ENCODE data around the gene ITLN2. TPM values are rescaled to one million over a fixed set of nuclear protein-coding genes. Genes with fewer than 3 reads are reported as not detected.
"Not testable (repeated sequence)": the region's sequence is repeated elsewhere in the genome, so short reads cannot be mapped to it uniquely, and the experiment has no call there.

The ITLN2 gene
- total and polyA plus RNA-seq, 2 experiments from 2014 or later = 8.0 to 12.8 TPM

DNA sequence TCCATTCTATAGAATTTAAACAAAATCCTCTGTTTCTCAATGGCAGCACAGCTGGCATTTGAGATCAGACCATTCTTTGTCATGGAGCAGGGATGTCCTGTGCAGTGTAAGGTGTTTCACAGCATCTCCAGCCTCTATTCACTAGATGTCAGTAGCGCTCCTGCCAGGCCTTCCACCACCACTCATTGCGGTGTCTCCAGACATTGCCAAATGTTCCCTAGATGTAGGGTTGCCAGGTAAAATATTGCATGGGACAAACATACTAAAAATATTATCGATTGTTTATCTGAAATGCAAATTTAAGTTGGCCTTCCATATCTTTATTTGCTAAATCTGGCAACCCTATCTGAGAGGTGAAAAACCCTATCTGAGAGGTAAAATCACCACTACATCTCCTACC is 11.7 kb downstream of the ITLN2 start:
- no peak overlapping the region for H3K27ac ChIP-seq (ENCODE audit: low read depth)
- no peaks in the 10 kb centered on the region for H3F3A ChIP-seq (replicated peaks; ENCODE audit: low read depth)
- H2AFZ ChIP-seq = no peak overlapping the region
- no peaks in the 10 kb centered on the region for H3K27me3 ChIP-seq (ENCODE audit: insufficient read depth)
- H3K9me3 Mint-ChIP-seq = peaks cover 17% of the 10 kb centered on the region; the same call in 2 of the 3 replicates
- no peaks in the 10 kb centered on the region for H3K79me2 ChIP-seq (replicated peaks; ENCODE audit: insufficient read depth)
- peaks cover 10% of the 10 kb centered on the region; the same call in 2 of the 3 replicates for H3K36me3 Mint-ChIP-seq (ENCODE audit: low read depth)
- H3K4me3 Mint-ChIP-seq = no peak overlapping the region
- no peaks in the 10 kb centered on the region for H3K4me1 ChIP-seq (ENCODE audit: insufficient read depth)
- no peaks in the 10 kb centered on the region for H3K9me2 ChIP-seq (ENCODE audit: insufficient read depth)
- TF ChIP-seq, protein P1, sequence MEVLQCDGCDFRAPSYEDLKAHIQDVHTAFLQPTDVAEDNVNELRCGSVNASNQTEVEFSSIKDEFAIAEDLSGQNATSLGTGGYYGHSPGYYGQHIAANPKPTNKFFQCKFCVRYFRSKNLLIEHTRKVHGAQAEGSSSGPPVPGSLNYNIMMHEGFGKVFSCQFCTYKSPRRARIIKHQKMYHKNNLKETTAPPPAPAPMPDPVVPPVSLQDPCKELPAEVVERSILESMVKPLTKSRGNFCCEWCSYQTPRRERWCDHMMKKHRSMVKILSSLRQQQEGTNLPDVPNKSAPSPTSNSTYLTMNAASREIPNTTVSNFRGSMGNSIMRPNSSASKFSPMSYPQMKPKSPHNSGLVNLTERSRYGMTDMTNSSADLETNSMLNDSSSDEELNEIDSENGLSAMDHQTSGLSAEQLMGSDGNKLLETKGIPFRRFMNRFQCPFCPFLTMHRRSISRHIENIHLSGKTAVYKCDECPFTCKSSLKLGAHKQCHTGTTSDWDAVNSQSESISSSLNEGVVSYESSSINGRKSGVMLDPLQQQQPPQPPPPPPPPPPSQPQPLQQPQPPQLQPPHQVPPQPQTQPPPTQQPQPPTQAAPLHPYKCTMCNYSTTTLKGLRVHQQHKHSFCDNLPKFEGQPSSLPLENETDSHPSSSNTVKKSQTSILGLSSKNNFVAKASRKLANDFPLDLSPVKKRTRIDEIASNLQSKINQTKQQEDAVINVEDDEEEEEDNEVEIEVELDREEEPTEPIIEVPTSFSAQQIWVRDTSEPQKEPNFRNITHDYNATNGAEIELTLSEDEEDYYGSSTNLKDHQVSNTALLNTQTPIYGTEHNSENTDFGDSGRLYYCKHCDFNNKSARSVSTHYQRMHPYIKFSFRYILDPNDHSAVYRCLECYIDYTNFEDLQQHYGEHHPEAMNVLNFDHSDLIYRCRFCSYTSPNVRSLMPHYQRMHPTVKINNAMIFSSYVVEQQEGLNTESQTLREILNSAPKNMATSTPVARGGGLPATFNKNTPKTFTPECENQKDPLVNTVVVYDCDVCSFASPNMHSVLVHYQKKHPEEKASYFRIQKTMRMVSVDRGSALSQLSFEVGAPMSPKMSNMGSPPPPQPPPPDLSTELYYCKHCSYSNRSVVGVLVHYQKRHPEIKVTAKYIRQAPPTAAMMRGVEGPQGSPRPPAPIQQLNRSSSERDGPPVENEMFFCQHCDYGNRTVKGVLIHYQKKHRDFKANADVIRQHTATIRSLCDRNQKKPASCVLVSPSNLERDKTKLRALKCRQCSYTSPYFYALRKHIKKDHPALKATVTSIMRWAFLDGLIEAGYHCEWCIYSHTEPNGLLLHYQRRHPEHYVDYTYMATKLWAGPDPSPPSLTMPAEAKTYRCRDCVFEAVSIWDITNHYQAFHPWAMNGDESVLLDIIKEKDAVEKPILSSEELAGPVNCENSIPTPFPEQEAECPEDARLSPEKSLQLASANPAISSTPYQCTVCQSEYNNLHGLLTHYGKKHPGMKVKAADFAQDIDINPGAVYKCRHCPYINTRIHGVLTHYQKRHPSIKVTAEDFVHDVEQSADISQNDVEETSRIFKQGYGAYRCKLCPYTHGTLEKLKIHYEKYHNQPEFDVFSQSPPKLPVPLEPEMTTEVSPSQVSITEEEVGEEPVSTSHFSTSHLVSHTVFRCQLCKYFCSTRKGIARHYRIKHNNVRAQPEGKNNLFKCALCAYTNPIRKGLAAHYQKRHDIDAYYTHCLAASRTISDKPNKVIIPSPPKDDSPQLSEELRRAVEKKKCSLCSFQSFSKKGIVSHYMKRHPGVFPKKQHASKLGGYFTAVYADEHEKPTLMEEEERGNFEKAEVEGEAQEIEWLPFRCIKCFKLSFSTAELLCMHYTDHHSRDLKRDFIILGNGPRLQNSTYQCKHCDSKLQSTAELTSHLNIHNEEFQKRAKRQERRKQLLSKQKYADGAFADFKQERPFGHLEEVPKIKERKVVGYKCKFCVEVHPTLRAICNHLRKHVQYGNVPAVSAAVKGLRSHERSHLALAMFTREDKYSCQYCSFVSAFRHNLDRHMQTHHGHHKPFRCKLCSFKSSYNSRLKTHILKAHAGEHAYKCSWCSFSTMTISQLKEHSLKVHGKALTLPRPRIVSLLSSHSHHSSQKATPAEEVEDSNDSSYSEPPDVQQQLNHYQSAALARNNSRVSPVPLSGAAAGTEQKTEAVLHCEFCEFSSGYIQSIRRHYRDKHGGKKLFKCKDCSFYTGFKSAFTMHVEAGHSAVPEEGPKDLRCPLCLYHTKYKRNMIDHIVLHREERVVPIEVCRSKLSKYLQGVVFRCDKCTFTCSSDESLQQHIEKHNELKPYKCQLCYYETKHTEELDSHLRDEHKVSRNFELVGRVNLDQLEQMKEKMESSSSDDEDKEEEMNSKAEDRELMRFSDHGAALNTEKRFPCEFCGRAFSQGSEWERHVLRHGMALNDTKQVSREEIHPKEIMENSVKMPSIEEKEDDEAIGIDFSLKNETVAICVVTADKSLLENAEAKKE (CRISPR knock-in tag; IDR thresholded peaks at IDR 0.05) = 0 out of 2 replicates have a peak, but pooled peaks have one; percentile 2
- TF ChIP-seq, protein P2, sequence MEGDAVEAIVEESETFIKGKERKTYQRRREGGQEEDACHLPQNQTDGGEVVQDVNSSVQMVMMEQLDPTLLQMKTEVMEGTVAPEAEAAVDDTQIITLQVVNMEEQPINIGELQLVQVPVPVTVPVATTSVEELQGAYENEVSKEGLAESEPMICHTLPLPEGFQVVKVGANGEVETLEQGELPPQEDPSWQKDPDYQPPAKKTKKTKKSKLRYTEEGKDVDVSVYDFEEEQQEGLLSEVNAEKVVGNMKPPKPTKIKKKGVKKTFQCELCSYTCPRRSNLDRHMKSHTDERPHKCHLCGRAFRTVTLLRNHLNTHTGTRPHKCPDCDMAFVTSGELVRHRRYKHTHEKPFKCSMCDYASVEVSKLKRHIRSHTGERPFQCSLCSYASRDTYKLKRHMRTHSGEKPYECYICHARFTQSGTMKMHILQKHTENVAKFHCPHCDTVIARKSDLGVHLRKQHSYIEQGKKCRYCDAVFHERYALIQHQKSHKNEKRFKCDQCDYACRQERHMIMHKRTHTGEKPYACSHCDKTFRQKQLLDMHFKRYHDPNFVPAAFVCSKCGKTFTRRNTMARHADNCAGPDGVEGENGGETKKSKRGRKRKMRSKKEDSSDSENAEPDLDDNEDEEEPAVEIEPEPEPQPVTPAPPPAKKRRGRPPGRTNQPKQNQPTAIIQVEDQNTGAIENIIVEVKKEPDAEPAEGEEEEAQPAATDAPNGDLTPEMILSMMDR (conservative IDR thresholded peaks at IDR 0.05; ENCODE audit: low read depth in 2 of 2) = peak; percentile 47 to 83
- TF ChIP-seq EZH2 (IDR thresholded peaks at IDR 0.05; ENCODE audit: low read depth, unreplicated experiment) = no peak
- DNase-seq (ENCODE audit: low spot score) (peak; percentile 55), ATAC-seq (peak; percentile 91)
- H3K4me2 ChIP-seq = no peak overlapping the region
- no peak overlapping the region for H3K27ac Mint-ChIP-seq
- H3K36me3 ChIP-seq (ENCODE audit: insufficient read depth) = no peaks in the 10 kb centered on the region
- H4K20me1 ChIP-seq (replicated peaks; ENCODE audit: insufficient read depth) = no peaks in the 10 kb centered on the region
- no peak overlapping the region for H3K4me3 ChIP-seq
- peaks cover 1% of the 10 kb centered on the region for H3K27me3 Mint-ChIP-seq (ENCODE audit: insufficient read depth, low read depth, poor library complexity)
- H3K4me1 Mint-ChIP-seq = peaks cover 13% of the 10 kb centered on the region; the same call in 2 of the 3 replicates

DNA sequence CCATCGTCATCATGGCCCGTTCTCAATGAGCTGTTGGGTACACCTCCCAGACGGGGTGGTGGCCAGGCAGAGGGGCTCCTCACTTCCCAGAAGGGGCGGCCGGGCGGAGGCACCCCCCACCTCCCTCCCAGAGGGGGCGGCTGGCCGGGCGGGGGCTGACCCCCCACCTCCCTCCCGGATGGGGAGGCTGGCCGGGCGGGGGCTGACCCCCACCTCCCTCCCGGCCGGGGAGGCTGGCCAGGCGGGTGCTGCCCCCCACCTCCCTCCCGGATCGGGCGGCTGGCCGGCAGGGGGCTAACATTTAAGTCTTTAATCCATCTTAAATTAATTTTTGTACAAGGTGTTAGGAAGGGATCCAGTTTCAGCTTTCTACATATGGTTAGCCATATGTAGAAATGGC is 17.9 kb downstream of the ITLN2 start:
- peaks cover 38% of the 10 kb centered on the region for H3K9me3 Mint-ChIP-seq
- H3K4me3 Mint-ChIP-seq; H3K9me2 ChIP-seq (ENCODE audit: insufficient read depth); H3K4me3 ChIP-seq; H3K36me3 Mint-ChIP-seq (ENCODE audit: low read depth); H3K36me3 ChIP-seq (ENCODE audit: insufficient read depth); H3K4me1 Mint-ChIP-seq; H3K27ac ChIP-seq (ENCODE audit: low read depth); H3K27me3 ChIP-seq (ENCODE audit: insufficient read depth); H3K79me2 ChIP-seq (replicated peaks; ENCODE audit: insufficient read depth); H3K4me1 ChIP-seq (ENCODE audit: insufficient read depth); H3K27me3 Mint-ChIP-seq (ENCODE audit: insufficient read depth, low read depth, poor library complexity); H2AFZ ChIP-seq; ATAC-seq; DNase-seq (ENCODE audit: low spot score); H3K4me2 ChIP-seq; H3F3A ChIP-seq (replicated peaks; ENCODE audit: low read depth); H4K20me1 ChIP-seq (replicated peaks; ENCODE audit: insufficient read depth); H3K27ac Mint-ChIP-seq: not testable (repeated sequence)
